HUDEP-2 (cell line): ENCODE results near the gene IGF2BP2.
"Not testable (repeated sequence)": the region's sequence is repeated elsewhere in the genome, so short reads cannot be mapped to it uniquely, and the experiment has no call there.

Experiments
- DNase-seq, 76 experiments: peaks; one replicate each; lab custom pipeline; 2025; ENCODE audit not compliant: unreplicated experiment in 76 of 76; lab: John Stamatoyannopoulos, UW

IGF2BP2 gene

DNA sequence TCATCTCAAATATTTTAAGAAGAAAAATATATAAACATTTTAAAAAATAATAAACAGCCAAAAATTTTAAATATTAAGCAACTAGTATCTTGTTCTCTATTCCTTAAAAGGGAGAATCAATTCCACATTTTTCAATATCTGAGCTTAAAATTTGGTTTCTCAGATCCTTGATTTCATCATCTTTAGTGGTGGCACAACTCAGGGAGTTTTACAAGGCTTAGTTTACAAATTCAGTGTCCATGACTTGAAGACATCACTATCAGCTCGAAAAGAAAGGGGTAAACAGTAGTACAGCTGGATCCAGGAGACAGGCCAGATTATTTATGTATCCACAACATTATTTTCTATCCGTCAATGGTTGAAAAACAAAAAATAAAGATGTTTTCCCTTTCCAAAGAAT is 11.6 kb downstream of the IGF2BP2 start:
- DNase-seq = no peak

DNA sequence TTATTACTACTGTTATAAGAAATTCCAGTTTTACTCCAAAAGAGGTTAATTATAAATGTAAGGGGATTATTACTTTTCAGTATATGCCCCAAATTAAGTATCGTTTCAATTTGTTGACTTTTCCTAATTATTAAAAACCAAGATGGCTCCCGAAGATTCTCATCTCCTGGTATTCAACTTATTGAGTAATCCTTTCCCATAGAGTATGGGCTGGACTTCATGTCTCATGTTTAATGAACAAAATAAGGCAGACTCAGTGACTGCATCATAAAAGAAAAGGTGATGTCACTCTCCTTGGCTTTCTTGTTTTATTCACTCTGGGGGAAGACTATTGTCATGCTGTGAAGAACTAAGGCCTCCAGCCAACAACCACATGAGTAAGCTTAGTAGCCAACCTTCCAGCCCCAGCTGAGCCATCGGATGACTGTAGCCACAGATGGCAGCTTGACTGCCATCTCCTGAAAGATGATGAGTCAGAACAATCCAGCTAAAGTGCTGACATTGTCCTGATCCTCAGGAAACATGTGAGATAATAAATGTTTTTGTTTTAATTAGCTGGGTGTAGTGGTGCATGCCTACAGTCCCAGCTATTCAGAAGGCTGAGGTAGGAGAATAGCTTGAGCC is 17.3 kb downstream of the IGF2BP2 start:
- peak in 8 of 76 experiments; percentile 17 to 53 (median 36) for DNase-seq

- not testable (repeated sequence) for DNase-seq
Measured at GRCh38 chr3:185798831-185799110, 26.1 kb downstream of the IGF2BP2 start.

- no peak for DNase-seq
Measured at GRCh38 chr3:185797993-185798830, 26.6 kb downstream of the IGF2BP2 start.

GRCh38 chr3:185797108-185797881 is 27.5 kb downstream of the IGF2BP2 start:
- DNase-seq = no peak

GRCh38 chr3:185796431-185797107 is 28.3 kb downstream of the IGF2BP2 start:
- DNase-seq = no peak

DNA sequence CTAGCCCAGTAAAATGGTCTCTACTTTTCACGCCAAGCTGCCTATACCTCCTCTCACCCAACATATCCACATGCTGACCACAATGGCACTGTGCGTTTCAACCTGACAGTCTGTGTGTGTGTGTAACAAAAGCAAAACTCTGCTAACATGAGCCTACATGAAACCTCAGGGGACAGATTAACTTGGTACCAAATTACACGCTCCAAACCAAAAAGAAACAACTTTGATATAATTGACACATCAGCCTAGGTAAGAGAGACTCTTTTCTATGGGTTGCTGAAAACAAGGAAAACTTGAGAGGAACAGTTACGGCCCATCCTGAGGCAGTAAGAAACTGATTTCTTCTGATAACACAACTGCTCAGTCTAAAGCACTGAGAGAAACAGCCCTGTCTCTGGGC is 31.5 kb downstream of the IGF2BP2 start:
- no peak for DNase-seq

DNA sequence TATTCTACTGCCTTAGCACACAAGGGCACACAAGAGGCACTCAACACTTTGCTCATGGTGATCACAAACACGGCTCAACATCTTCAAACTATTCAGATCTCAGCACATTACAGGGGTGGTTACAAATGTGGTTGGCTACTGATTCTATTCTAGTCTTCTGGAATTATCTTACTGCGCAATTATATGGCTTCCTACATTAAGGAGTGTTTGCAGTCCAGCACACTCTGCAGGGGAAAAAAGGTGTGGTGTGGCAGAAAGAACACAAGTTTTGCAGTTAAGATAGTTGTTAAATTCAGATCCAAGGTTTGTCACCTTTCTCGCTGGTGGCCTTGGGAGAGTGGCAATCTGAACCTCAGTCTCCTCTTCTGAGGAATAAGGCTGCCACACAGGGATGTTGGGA is 31.9 kb downstream of the IGF2BP2 start:
- DNase-seq = no peak

DNA sequence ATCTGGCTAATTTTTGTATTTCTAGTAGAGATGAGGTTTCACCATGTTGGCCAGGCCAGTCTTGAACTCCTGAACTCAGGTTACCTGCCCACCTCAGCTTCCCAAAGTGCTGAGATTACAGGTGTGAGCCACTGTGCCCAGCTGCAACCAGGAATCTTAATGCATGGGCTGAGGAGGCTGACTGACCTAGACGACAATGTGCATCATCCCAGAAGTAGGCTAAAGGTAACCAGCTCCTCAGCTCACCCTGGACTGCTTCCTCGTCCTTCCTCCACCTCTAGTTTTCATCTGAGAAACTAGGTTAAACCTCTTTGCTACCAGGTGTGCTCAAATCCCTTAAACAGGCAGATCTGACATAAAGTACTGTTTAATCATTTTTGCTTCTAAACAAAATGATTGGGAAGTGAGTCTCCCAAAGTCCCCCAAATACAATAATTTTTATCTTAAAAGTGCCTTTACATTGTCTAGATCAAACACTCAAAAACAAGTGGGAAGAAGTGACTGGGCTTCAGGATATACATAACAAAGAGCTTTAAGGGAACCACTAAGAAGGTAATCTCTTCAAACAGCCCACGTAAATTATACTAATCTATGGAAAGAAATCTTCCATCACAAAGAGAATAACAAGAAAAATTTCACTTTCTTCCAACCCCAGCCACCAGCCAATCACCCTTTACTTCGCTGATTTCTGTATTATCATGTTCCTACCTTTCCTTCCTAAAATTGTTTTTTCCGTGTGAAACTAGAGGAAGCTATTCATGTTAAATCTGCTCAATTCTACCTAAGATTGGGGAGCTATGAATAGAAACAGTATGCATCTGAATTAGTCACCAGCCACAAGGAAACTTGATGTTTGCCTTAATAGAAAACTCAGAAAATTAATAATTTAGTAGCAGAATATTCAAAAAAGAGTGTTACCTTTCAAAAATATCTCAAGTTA is 34.7 kb downstream of the IGF2BP2 start:
- DNase-seq = no peak

DNA sequence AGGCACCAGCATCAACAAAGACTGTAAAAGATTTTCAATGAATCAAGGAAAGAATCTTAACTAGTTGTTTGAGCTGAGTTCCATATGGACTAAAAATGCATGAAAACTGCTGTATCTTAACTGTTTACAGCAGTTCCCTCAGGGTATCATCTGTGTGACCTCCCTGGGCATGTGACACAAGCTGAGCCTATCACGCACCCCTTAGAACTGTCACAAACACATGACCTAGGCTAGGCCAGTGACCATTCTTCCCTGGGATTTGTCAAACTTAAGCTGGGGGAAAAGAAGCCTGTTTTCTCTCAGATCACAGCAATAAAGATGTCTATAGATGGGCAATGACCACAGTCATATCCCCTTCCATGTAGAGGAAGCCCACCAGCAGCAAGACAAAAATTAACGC is 35.7 kb downstream of the IGF2BP2 start:
- DNase-seq = no peak

GRCh38 chr3:185788292-185788691 is 36.5 kb downstream of the IGF2BP2 start:
- no peak for DNase-seq

DNA sequence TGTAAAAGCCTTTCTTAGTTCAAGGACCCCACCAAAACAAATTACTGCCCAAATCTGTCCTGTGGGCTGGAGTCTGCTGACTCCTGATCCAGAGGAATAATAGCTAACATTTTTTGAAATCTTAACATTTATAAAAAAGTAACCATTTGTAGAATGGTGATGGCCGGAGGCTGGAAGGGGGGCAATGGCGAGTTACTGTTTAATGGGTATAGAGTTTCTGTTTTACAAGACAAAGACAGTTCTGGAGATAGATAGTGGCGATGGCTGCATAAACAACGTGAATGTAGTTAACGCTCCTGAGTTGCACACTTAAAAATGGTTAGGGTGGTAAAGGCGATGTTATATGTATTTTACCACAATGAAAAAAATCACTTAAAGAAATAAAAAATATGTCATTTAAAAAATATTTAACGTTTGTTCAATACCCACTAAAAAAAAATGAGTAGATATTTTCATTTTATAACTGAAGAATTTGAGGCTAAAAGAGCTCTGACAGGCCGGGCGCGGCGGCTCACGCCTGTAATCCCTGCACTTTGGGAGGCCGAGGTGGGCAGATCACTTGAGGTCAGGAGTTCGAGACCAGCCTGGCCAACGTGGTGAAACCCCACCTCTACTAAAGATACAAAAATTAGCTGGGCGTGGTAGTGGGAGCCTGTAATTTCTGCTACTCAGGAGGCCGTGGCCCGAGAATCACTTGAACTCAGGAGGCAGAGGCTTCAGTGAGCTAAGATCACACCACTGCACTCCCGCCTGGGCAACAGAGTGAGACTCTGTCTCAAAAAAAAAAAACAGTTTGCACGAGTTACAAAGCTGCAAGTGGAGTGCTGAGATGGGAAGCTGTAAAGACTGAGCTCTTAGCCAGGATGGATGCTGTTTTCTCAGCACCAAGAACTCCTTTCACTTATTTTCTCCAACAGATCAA is 37.6 kb downstream of the IGF2BP2 start:
- DNase-seq = no peak

GRCh38 chr3:185786258-185786657 is 38.6 kb downstream of the IGF2BP2 start:
- DNase-seq = not testable (repeated sequence)

- DNase-seq = no peak
Measured at GRCh38 chr3:185784317-185784716, 40.5 kb downstream of the IGF2BP2 start.

DNA sequence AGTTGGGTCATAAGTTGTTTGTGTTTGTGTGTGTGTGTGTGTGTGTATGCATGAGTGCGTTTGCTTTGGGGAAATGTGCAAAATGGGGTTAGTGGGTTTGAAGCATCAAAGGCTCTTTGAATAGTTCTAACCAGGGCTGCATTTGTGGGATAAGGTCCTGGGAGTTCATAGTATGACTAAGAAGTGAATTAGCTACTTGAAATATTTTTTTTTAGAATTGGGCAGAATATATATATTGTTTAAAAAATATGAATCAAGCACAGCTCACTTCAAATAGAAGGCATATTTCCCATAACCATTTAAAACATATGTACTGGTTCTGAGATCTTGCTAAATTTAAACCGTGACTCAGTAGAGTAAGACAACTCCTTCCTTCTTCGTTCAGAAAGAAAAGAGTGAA is 43.1 kb downstream of the IGF2BP2 start:
- DNase-seq = no peak

DNA sequence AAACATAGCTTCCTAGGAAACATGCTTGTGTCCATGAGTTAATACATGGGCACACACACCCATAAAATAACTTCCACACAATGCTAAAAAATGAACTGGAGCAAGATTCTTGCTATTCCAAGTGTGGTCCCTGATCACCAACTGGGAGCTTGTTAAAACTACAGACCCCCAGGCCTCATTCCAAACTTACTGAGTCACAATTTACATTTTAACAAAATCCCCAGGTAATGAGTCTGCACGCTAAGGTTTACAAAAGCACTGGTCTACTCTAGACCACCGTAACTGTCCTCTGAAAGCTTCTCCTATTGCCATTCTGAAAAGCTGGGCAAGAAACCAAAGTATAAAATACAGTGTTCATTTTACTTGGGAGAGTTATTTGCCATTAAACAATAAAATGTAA is 45.4 kb downstream of the IGF2BP2 start:
- DNase-seq = no peak

- DNase-seq = no peak
Measured at GRCh38 chr3:185778821-185779220, 46.0 kb downstream of the IGF2BP2 start.

DNA sequence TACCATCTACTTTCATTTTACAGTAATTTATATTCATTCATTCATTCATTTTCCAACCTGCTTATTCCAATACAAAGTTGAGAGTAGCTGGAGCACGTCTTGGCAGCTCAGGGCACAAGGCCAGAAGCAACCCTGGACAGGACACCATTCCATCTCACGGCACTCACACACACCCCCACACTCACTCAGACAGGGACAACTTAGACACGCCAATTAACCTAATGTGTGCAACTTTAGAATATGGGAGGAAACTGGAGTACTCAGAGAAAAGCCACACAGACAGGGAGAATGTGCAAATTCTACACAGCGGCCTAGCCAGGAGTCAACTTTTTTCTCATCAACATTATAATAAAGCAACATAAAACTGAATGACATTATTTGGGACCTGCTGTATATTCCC is 46.7 kb downstream of the IGF2BP2 start:
- no peak for DNase-seq

GRCh38 chr3:185770109-185770508 is 54.7 kb downstream of the IGF2BP2 start:
- no peak for DNase-seq
